Keratinocyte (primary cell): ENCODE measurements around the gene DNAH2. TPM values are rescaled to one million over a fixed set of nuclear protein-coding genes. Genes with fewer than 3 reads are reported as not detected.

Experiments
- DNase-seq: peaks from one replicate; pipeline ENCODE4 v3.0.0-alpha.2; 2011; ENCODE audit warnings: low read depth, missing footprints, low spot score
- FAIRE-seq: peaks from 2 replicates; lab custom pipeline; 2011; peaks lifted over from hg19 to GRCh38; lab: Jason Lieb, UNC
- H2AFZ ChIP-seq: 2 replicates; pipeline ENCODE4 v1.6.0; 2012; ENCODE audit warnings: low read length, control low read depth, inconsistent platforms; ENCODE audit not compliant: control insufficient read depth
- H3K27ac ChIP-seq: 2 replicates; pipeline ENCODE4 v1.5.1; 2011; ENCODE audit warnings: low read length; ENCODE audit not compliant: control insufficient read depth, insufficient read depth
- H3K27me3 ChIP-seq: 3 replicates; pipeline ENCODE4 v1.6.0; 2011; ENCODE audit warnings: low read length; ENCODE audit not compliant: control insufficient read depth, insufficient read depth; ENCODE audit errors: extremely low read depth
- H3K36me3 ChIP-seq, 2 experiments: 2 replicates in 1 of 2; 3 replicates in 1 of 2; pipeline ENCODE4 v1.5.1; 2011; ENCODE audit warnings: low read length in 2 of 2, mild to moderate bottlenecking in 1 of 2; ENCODE audit not compliant: control insufficient read depth in 2 of 2, insufficient read depth in 2 of 2; ENCODE audit errors: extremely low read depth in 1 of 2
- H3K4me1 ChIP-seq: 3 replicates; pipeline ENCODE4 v1.5.1; 2011; ENCODE audit warnings: low read length; ENCODE audit not compliant: control insufficient read depth, insufficient read depth; ENCODE audit errors: extremely low read depth
- H3K4me2 ChIP-seq: 3 replicates; pipeline ENCODE4 v1.6.0; 2011; ENCODE audit warnings: low read depth, low read length; ENCODE audit not compliant: control insufficient read depth, insufficient read depth; ENCODE audit errors: extremely low read depth
- H3K4me3 ChIP-seq, 3 experiments: fragments of 200-600 bp in 1 of 3; sonication (generic) in 1 of 3; 2 replicates in 2 of 3; 3 replicates in 1 of 3; pipeline ENCODE4 v1.5.1; 2011 to 2016; ENCODE audit warnings: low read length in 3 of 3, mild to moderate bottlenecking in 3 of 3, control low read depth in 2 of 3, inconsistent platforms in 1 of 3, low read depth in 1 of 3, mixed read lengths in 1 of 3, mixed run types in 1 of 3, moderate library complexity in 1 of 3; ENCODE audit not compliant: control insufficient read depth in 2 of 3, insufficient read depth in 2 of 3; ENCODE audit errors: extremely low read depth in 1 of 3
- H3K79me2 ChIP-seq: 2 replicates; pipeline ENCODE4 v1.6.0; 2012; ENCODE audit warnings: low read length; ENCODE audit not compliant: control insufficient read depth, insufficient read depth
- H3K9ac ChIP-seq: 3 replicates; pipeline ENCODE4 v1.6.0; 2011; ENCODE audit warnings: low read length; ENCODE audit not compliant: control insufficient read depth, insufficient read depth; ENCODE audit errors: extremely low read depth
- H3K9me1 ChIP-seq: 3 replicates; pipeline ENCODE4 v1.6.0; 2011; ENCODE audit warnings: low read length; ENCODE audit not compliant: control insufficient read depth, insufficient read depth; ENCODE audit errors: extremely low read depth
- H3K9me3 ChIP-seq: 2 replicates; pipeline ENCODE4 v1.5.1; 2012; ENCODE audit warnings: low read depth, low read length; ENCODE audit not compliant: control insufficient read depth
- H4K20me1 ChIP-seq: 3 replicates; pipeline ENCODE4 v1.6.0; 2011; ENCODE audit warnings: low read length; ENCODE audit not compliant: control insufficient read depth, insufficient read depth; ENCODE audit errors: extremely low read depth
- EZH2 ChIP-seq: IDR thresholded peaks from one replicate; pipeline ENCODE4 v1.6.1; 2012; ENCODE audit warnings: inconsistent platforms, mild to moderate bottlenecking, low read length, moderate library complexity
- dilution Hi-C: fragments of 300-500 bp; cut with MboI; formaldehyde crosslinking; loops from one replicate; pipeline ENCODE4 v1.7.0; 2020; ENCODE audit warnings: low sequenced_read_pairs; ENCODE audit not compliant: extremely low pct_ligation_motif_present
- polyA plus RNA-seq, 5 experiments: library from polyadenylated mRNA; depleted of rRNA in 3 of 5; stranded (reverse) in 3 of 5; stranded (forward) in 1 of 5; unstranded in 1 of 5; fragments of >200 nt; gene quantifications; 1 replicate in 1 of 5; 2 replicates in 3 of 5; 3 replicates in 1 of 5; pipeline versions ENCODE4 v1.2.1 to v1.2.3, GENCODE V29; 2011 to 2012; ENCODE audit warnings: missing spikeins in 2 of 5, low read depth in 1 of 5, low replicate concordance in 1 of 5
- TF ChIP-seq, protein P1 (sequence below), 3 experiments: IDR thresholded peaks in 1 of 3; conservative IDR thresholded peaks in 1 of 3; optimal IDR thresholded peaks in 1 of 3; 2 replicates in 2 of 3; 3 replicates in 1 of 3; pipeline versions ENCODE3 to v1.5.1; 2011; ENCODE audit warnings: low read length in 3 of 3, mild to moderate bottlenecking in 3 of 3, moderate library complexity in 2 of 3, control low read depth in 1 of 3, inconsistent platforms in 1 of 3; ENCODE audit not compliant: insufficient read depth in 2 of 3; ENCODE audit errors: extremely low read depth in 1 of 3

The DNAH2 gene
- polyA plus RNA-seq, 1 donor (not counting 4 experiments of a cell fraction or from before 2014, with no cell fraction given), result 0.13 TPM

DNA sequence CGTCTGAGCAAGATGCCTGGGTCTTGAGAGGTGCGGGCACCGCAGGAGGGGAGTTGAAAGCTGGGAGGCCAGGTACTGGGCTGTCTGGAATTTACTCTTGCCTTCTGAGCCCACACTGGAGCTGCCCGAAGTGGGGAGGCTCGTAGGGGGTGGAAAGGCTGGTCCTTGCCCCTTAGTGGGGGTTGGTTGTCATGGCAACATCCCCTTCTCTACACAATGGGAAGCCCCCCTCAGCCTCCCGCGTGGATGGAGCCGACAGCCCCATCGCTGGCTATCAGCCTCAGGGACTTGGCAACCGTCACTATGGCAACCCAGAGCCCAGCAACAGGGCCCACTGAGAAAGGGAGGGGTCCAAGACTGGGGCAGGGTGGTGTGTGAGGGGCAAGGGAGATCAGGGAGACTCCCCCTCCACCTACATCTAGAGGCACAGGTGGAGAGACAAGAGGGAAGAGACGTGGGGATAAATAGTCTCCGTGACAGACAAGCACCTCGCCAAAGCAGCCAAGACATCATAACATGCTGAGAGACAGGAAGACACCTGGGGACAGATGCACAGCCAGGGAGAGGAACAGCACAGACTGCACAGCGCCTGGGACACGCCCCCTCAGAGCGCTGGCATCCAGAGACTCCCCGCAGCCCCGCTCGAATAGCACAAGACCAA lies 5.3 kb upstream of the DNAH2 start:
- H3K27ac ChIP-seq, result no peak overlapping the region
- no peak for FAIRE-seq
- no peak overlapping the region for H3K9ac ChIP-seq
- no peak overlapping the region for H2AFZ ChIP-seq
- no peaks in the 10 kb centered on the region for H3K9me1 ChIP-seq
- H4K20me1 ChIP-seq, result no peaks in the 10 kb centered on the region
- H3K4me2 ChIP-seq, result no peak overlapping the region
- no peaks in the 10 kb centered on the region for H3K9me3 ChIP-seq
- no peaks in the 10 kb centered on the region for H3K36me3 ChIP-seq
- no peaks in the 10 kb centered on the region for H3K79me2 ChIP-seq
- dilution Hi-C loops, result no loop called here
- TF ChIP-seq, protein P1, sequence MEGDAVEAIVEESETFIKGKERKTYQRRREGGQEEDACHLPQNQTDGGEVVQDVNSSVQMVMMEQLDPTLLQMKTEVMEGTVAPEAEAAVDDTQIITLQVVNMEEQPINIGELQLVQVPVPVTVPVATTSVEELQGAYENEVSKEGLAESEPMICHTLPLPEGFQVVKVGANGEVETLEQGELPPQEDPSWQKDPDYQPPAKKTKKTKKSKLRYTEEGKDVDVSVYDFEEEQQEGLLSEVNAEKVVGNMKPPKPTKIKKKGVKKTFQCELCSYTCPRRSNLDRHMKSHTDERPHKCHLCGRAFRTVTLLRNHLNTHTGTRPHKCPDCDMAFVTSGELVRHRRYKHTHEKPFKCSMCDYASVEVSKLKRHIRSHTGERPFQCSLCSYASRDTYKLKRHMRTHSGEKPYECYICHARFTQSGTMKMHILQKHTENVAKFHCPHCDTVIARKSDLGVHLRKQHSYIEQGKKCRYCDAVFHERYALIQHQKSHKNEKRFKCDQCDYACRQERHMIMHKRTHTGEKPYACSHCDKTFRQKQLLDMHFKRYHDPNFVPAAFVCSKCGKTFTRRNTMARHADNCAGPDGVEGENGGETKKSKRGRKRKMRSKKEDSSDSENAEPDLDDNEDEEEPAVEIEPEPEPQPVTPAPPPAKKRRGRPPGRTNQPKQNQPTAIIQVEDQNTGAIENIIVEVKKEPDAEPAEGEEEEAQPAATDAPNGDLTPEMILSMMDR (optimal IDR thresholded peaks at IDR 0.05 in 1 of 3, IDR thresholded peaks at IDR 0.05 in 1 of 3, conservative IDR thresholded peaks at IDR 0.05 in 1 of 3; ENCODE audit: extremely low read depth in 1 of 3, insufficient read depth in 2 of 3, low read length in 3 of 3), result no peak
- TF ChIP-seq EZH2, result no peak
- peaks cover 9% of the 10 kb centered on the region for H3K27me3 ChIP-seq
- no peak for DNase-seq
- peaks cover 8% of the 10 kb centered on the region for H3K4me1 ChIP-seq
- no peak overlapping the region for H3K4me3 ChIP-seq

DNA sequence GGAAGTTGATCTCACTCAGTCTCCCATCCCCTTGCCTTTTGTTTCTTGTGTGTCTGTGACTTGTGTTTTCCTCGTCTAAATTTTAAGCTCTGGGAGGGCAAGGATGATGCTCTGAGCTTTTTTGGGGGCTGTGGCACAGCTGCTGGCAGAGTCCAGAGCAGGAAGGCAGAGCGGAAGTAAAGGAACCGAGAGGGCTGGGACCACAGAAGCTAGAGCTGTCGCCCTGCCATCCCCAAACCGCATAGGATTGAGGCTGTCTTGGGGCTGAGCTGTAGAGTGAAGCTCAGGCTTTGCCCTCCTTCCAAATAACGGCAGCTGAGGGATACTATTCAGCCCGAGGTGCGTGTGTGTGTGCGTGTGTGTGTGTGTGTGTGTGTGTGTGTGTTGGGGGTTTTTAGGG lies 3.8 kb upstream of the DNAH2 start:
- Histone ChIP-seq H3K27ac (no peak overlapping the region), H3K36me3 (no peaks in the 10 kb centered on the region), H3K4me2 (no peak overlapping the region), H3K4me1 (peaks cover 8% of the 10 kb centered on the region), H3K27me3 (peaks cover 13% of the 10 kb centered on the region), H3K9me1 (no peaks in the 10 kb centered on the region), H2AFZ (no peak overlapping the region), H4K20me1 (no peaks in the 10 kb centered on the region), H3K9me3 (no peaks in the 10 kb centered on the region), H3K79me2 (no peaks in the 10 kb centered on the region), H3K9ac (no peak overlapping the region), H3K4me3 (no peak overlapping the region)
- FAIRE-seq (no peak), DNase-seq (no peak)
- TF ChIP-seq, protein P1 (optimal IDR thresholded peaks at IDR 0.05 in 1 of 3, IDR thresholded peaks at IDR 0.05 in 1 of 3, conservative IDR thresholded peaks at IDR 0.05 in 1 of 3; ENCODE audit: extremely low read depth in 1 of 3, insufficient read depth in 2 of 3, low read length in 3 of 3), result no peak
- no peak for TF ChIP-seq EZH2
- dilution Hi-C loops, result no loop called here
